Embryonic facial prominence (tissue), 1 donor: ENCODE measurements around the gene LRMDA.
"Not testable (repeated sequence)": the region's sequence is repeated elsewhere in the genome, so short reads cannot be mapped to it uniquely, and the experiment has no call there.

Experiments used
- DNase-seq: peaks from one replicate; pipeline ENCODE4 v3.0.0-alpha.2; 2016; ENCODE audit errors: extremely low spot score

Gene LRMDA

DNA sequence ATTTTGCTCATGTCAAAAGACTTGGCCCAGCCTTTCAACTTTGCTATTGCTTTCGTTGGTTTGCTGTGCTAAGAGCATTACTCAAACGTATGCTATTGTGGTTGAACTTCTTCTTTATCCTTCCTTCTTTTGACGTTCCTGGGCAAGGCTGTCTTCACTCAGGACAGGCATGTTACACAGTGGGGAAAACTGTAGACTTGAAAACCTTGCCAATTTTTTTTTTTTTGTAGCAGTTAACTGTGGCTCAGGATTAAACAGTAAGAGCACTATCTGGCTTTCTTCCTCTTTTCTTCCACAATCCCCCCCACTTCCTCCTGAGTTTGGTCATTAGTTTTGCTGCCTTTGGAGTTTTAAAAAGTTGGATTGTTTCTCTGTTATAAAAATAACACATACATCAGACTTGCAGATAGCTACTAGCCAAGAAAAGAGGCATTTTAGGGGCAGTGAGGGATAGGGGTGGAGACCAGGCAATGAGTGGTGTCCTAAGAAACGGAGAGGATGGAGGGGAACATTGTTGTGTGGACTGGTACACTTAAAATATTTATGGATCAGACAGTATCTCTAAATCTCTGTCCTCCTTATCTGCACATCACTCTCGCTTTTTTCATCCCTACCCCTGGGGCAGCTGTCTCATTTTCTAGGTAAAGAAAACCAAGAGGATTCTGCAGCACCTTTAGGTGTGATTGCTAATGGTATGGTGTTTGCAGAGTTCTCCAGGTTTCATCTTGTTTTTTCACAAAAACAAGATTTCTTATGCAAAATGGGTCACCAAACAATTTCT, 181.7 kb downstream of the LRMDA start:
- DNase-seq: no peak

GRCh38 chr10:75613685-75614504, 182.5 kb downstream of the LRMDA start:
- DNase-seq: no peak

- DNase-seq: no peak
These were observed 184.7 kb downstream of the LRMDA start for GRCh38 chr10:75616076-75616475.

- DNase-seq: no peak
These were observed 185.6 kb downstream of the LRMDA start for GRCh38 chr10:75616874-75617478.

DNA sequence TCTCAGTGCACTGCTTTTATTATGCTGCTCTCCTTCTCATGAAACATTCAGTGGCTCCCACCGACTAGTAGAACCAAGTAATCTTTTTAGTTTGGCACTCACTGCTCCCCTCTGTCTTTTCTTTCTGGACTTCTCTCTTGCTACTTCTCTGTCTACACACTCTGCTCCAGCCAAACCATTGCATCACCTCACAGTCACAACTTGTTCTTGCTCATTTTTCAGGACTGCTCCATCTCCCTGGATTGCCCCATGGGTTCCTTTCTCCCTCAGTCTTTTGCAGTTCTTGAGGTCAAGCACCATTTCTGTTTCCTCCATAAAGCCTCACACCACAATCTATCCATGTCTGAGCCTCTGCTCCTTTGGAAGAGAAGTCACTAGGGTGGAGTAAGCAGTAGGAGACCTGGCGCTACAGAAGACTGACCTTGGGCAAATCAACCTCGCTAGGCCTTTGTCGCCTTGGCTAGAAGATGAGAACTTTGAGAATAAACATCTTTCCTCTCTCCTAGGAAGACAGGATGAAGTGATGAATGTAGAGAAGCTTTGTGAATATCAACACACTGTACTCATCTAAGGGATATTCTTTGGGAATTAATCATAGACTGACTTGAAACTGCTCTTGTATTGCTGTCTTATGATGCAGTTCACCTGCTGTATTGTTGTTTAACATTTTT, 186.2 kb downstream of the LRMDA start:
- DNase-seq: no peak

- no peak for DNase-seq
These were observed 188.2 kb downstream of the LRMDA start for GRCh38 chr10:75619635-75620034.

GRCh38 chr10:75620356-75620755, 188.9 kb downstream of the LRMDA start:
- no peak for DNase-seq

GRCh38 chr10:75621003-75621402, 189.6 kb downstream of the LRMDA start:
- not testable (repeated sequence) for DNase-seq

DNA sequence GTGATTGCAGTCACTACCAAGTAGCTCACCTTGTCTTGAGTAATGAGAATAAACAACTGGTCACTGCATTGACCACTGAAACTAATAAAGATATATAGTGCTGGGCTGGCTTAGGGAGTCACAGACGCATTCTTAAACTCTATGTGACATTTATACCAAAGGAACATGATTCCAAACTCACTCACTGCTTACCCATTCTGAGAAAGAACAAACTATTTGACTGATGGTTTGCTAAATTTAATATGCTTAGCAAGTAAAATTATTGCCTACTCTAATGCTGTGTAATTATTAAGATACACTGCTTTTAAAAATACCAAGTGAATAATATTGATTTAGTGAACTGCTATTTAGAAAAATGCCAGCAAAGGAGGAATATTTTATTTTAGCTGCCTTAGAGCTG, 191.1 kb downstream of the LRMDA start:
- DNase-seq: no peak

DNA sequence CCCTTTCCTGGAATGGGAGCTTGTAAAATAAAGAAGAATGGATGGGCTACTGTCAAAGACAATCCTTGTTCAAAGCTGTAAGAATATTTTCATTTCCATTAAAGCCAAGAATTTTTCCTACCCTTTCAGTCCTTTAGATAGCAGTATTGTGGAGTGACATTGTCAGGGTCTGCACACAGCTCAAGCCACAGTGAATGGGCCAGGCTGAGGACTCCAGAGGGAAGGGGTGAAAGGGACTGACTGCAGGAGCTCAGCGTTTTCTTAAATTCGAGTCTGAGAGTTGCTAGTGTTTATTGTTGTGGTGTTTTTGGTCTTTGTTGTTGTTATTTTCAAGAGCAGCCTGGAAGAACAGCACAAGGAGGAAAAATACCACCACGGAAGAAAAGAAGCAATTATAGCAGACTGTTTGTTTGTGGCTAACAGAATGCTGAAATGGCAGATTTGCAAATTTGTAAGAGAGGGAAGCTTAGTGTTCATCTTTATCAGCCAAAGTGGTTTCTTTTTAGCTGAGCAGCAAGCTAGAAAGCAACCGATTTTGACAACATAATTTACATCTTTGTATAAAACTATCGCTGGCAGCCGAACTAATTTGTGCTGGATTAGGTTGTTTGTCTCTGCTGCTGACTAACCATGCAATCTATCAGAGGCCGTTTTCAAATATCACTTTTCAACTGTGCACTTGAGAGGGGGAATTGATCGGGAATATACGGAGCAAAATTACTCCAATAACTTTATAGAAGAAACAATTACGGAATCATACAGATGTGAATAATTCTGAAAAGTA, 192.1 kb downstream of the LRMDA start:
- DNase-seq: no peak

GRCh38 chr10:75624638-75625037, 193.2 kb downstream of the LRMDA start:
- no peak for DNase-seq

DNA sequence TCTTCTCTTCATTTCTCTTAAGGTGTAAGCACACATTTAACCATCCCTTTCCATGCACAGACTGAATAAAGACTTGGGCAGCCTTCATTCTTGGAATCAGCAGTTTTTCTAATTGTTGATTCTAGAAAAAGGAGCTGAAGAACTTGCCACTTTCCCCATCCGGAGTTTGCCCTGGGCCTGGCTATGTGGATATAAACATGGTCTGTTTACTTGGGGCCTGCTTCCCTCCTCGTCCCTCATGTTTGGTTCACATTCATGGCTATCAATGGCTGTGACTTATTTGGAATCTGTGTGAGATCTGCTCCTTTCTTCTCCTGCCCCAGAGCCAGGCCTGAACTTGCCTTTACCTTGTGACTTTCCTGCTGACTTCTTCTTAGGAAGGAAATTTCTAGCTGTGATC, 199.3 kb downstream of the LRMDA start:
- DNase-seq: no peak

DNA sequence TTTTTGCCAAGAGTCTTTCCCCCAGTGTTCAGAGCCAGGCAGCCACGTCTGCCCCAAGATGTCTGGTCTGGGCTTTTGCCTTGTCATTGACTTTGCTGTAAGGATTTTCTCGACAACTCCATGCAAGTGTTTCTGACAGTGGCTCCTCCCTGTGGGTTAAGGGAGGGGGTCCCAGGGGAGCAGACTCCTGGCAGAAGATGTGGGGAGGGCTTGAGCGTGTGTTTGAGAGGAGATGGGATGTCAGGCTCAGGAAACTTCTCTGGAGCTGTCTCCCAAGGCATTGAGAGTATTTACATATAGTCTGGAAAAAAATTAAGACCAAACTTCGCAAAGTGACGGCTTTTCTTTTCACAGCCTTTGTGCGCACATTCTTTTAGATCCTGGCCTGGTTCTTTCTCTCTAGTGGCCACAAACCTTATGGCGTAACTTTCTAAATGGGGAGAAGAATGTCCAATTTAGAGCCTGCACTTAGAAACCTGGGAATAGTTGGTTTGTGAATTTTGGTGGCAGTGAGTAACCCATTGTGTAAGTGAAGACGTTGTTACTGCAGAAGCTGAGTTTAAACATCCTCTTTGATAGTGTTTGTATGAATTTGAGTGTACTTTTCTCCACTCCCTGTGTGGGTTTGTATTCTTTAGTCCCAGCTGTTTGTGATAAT, 201.5 kb downstream of the LRMDA start:
- no peak for DNase-seq

DNA sequence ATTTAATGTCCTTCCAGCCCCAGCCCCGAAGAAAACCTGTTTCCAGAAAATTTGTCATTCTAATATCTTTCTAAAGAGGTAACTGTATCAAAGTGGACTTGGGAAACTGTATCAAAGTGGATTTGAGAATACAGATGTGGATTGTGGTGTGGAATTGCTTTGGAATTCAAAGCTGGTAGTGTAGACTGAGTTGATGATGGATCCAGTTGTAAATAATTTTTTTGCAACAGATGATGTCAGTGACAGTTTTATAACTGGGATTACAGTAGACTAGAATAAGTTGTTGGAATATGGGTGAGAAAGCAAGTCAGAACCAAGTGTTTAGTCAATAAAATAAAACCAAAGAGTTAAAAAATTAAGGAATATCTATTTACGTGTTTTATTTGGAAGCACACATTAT, 202.1 kb downstream of the LRMDA start:
- no peak for DNase-seq

DNA sequence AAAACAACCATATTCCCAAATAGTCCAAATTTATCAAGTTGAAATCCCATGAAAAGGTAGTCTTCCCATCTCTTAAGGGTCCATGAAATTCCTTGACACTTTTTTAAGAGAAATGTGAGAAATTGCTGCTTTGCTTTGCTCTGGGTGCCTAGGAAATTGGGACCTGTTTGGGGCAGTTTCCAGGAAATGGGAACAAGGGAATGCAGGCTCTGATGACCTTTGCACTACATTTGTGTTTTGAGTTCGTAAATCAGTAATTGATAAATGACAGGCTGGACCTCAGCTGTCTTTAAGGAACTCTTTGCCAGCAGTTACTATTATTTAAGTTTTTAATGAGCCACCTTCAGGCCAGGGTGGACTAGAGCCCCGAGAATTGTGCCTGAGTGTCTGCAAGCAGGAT, 203.5 kb downstream of the LRMDA start:
- DNase-seq: no peak

GRCh38 chr10:75638752-75639151, 207.3 kb downstream of the LRMDA start:
- DNase-seq: no peak

GRCh38 chr10:75639736-75640135, 208.3 kb downstream of the LRMDA start:
- no peak for DNase-seq

- no peak for DNase-seq
These were observed 209.0 kb downstream of the LRMDA start for GRCh38 chr10:75640381-75640780.

DNA sequence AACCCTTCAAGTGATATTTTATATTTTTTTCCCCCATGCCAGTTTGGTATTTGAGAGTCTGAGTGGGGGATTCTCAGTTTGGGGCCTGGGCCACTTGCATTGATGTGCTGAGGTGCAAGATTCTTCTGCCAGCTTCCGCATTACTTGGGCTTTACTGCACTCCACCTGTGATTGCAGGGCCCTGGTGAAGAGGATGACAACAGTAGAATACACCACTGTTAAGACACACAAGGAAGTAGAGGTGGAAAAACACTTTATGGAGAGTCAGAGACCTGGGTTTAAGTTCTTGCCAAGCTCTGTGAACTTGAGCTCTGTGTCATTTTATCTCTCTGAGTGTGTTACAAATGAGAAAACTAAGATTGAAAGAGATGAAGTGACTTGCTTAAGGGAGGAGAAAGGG, 209.4 kb downstream of the LRMDA start:
- DNase-seq: no peak

DNA sequence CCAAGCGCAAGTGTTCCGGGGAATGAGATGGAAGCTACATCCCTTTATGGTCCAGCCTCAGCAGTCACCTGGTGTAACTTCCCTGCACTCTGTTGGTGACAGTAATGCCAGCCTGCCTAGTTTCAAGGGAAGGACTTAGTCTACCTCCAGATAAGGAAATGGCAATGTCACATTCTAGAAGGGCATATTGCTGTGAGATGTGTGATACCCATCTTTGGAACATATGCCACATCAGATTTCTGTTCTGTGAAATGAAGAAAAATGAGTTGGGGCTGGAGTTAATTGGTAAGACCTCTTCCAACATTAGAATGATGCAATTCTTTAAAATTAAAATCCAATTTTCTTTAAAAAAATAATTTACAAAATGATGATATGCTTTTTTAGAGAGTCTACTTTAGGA, 212.0 kb downstream of the LRMDA start:
- no peak for DNase-seq
